Ureter (tissue), 1 donor: ENCODE measurements around the gene CUTA. TPM values are rescaled to one million over a fixed set of nuclear protein-coding genes. Genes with fewer than 3 reads are reported as not detected.

Source experiments
- DNase-seq: peaks from one replicate; pipeline ENCODE4 v3.0.0-alpha.2; 2020; ENCODE audit warnings: low spot score
- total RNA-seq: library from RNA; stranded (reverse); gene quantifications from one replicate; pipeline ENCODE4 v1.2.4, GENCODE V29; 2023
- donor health status: DM: yes; HTN: yes; CAD: no.

Gene CUTA
- 157 TPM for total RNA-seq

- DNase-seq = peak; percentile 99
Observed at GRCh38 chr6:33417903-33418689, at the start of gene CUTA. TSS of gene CUTA (minus strand) at chr6:33418107. CDS start at chr6:33418000, 107 bp downstream.

GRCh38 chr6:33467091-33467490 lies 49.2 kb upstream of the CUTA start:
- no peak for DNase-seq

- no peak for DNase-seq
Observed at GRCh38 chr6:33466075-33466735, 48.3 kb upstream of the CUTA start.

GRCh38 chr6:33459226-33459625 lies 41.3 kb upstream of the CUTA start:
- DNase-seq = no peak

- DNase-seq = no peak
Observed at GRCh38 chr6:33458676-33459075, 40.8 kb upstream of the CUTA start.

- DNase-seq = no peak
Observed at GRCh38 chr6:33456156-33456555, 38.2 kb upstream of the CUTA start.

- no peak for DNase-seq
Observed at GRCh38 chr6:33455051-33455450, 37.1 kb upstream of the CUTA start.

- peak; percentile 97 for DNase-seq
Observed at GRCh38 chr6:33454009-33454946, 36.4 kb upstream of the CUTA start, which contains the start of gene ZBTB9. TSS of gene ZBTB9 (plus strand) at chr6:33454576. CDS start at chr6:33455101, 525 bp downstream.

GRCh38 chr6:33453393-33454008 lies 35.6 kb upstream of the CUTA start:
- no peak for DNase-seq

- DNase-seq = no peak
Observed at GRCh38 chr6:33452496-33452895, 34.6 kb upstream of the CUTA start.

- DNase-seq = no peak
Observed at GRCh38 chr6:33451606-33452005, 33.7 kb upstream of the CUTA start.

GRCh38 chr6:33450434-33450833 lies 32.5 kb upstream of the CUTA start:
- no peak for DNase-seq

GRCh38 chr6:33446356-33446755 lies 28.4 kb upstream of the CUTA start:
- no peak for DNase-seq

- DNase-seq = no peak
Observed at GRCh38 chr6:33445119-33445603, 27.3 kb upstream of the CUTA start.

GRCh38 chr6:33443619-33444504 lies 26.0 kb upstream of the CUTA start:
- no peak for DNase-seq

- no peak for DNase-seq
Observed at GRCh38 chr6:33443025-33443424, 25.1 kb upstream of the CUTA start.

- no peak for DNase-seq
Observed at GRCh38 chr6:33442283-33442682, 24.4 kb upstream of the CUTA start.

- no peak for DNase-seq
Observed at GRCh38 chr6:33441457-33441856, 23.6 kb upstream of the CUTA start.

- no peak for DNase-seq
Observed at GRCh38 chr6:33440649-33441309, 22.9 kb upstream of the CUTA start.
